OCI-LY3 (cell line): ENCODE data around the gene SULT1C4.

Experiments
- EZH2phosphoT487 ChIP-seq: fragments of 200-600 bp; shearing (Covaris generic); IDR thresholded peaks from 2 replicates; pipeline ENCODE4 v1.6.1; 2018; ENCODE audit warnings: antibody characterized with exemption, mixed run types, low read depth
- TF ChIP-seq, protein P1 (sequence below): fragments of 200-600, 300-600 bp; sonication (generic); IDR thresholded peaks from 2 replicates; pipeline ENCODE4 v1.5.1; 2014; ENCODE audit warnings: antibody characterized with exemption, low read length, low read depth

DNA sequence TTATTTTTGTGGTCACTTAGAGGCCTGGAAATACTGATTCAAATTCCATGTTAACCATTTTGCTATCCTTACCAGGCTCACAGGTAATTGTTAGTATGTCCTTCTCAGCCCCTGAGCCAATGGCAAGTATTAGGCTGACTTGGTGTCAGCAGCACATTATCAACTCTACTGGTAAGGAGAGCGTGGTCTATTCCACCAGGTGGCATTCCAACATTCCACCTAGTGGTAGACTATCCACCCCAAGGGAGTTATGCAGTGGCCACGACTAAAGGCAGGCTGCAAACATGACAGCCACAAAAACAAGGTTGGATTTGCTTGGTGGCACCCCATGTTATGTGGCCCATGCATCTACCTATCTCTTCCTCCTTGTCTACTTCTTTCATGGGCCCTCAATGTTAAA is 39.5 kb downstream of the SULT1C4 start:
- TF ChIP-seq, protein P1, sequence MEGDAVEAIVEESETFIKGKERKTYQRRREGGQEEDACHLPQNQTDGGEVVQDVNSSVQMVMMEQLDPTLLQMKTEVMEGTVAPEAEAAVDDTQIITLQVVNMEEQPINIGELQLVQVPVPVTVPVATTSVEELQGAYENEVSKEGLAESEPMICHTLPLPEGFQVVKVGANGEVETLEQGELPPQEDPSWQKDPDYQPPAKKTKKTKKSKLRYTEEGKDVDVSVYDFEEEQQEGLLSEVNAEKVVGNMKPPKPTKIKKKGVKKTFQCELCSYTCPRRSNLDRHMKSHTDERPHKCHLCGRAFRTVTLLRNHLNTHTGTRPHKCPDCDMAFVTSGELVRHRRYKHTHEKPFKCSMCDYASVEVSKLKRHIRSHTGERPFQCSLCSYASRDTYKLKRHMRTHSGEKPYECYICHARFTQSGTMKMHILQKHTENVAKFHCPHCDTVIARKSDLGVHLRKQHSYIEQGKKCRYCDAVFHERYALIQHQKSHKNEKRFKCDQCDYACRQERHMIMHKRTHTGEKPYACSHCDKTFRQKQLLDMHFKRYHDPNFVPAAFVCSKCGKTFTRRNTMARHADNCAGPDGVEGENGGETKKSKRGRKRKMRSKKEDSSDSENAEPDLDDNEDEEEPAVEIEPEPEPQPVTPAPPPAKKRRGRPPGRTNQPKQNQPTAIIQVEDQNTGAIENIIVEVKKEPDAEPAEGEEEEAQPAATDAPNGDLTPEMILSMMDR = no peak
- TF ChIP-seq EZH2phosphoT487 = no peak
